Esophagus (tissue), 2 donors: ENCODE results near the gene ARHGAP26. TPM values are rescaled to one million over a fixed set of nuclear protein-coding genes. Genes with fewer than 3 reads are reported as not detected.

ENCODE experiments used
- H3K27ac ChIP-seq, 2 donors: one replicate each; pipeline ENCODE4 v1.5.1; 2013; ENCODE audit warnings: low read depth in 2 of 2, mild to moderate bottlenecking in 2 of 2, inconsistent platforms in 1 of 2, low read length in 1 of 2, moderate library complexity in 1 of 2
- H3K27me3 ChIP-seq, 2 donors: one replicate each; pipeline ENCODE4 v1.6.1; 2013; ENCODE audit warnings: low read length in 2 of 2, control low read depth in 1 of 2, mild to moderate bottlenecking in 1 of 2; ENCODE audit not compliant: insufficient read depth in 2 of 2, control insufficient read depth in 1 of 2
- H3K36me3 ChIP-seq, 2 donors: one replicate each; pipeline ENCODE4 v1.6.1; 2013; ENCODE audit warnings: low read length in 1 of 2; ENCODE audit not compliant: control insufficient read depth in 2 of 2, insufficient read depth in 2 of 2
- H3K4me1 ChIP-seq, 2 donors: one replicate each; pipeline ENCODE4 v1.6.1; 2013; ENCODE audit warnings: low read length in 1 of 2; ENCODE audit not compliant: control insufficient read depth in 2 of 2, insufficient read depth in 2 of 2
- H3K4me3 ChIP-seq, 2 donors: one replicate each; pipeline ENCODE4 v1.5.1; 2013; ENCODE audit warnings: low read length in 2 of 2, mild to moderate bottlenecking in 2 of 2, low read depth in 1 of 2, moderate library complexity in 1 of 2
- H3K9me3 ChIP-seq, 2 donors: one replicate each; pipeline ENCODE4 v1.6.1; 2013; ENCODE audit warnings: mild to moderate bottlenecking in 2 of 2, low read depth in 1 of 2, low read length in 1 of 2, moderate library complexity in 1 of 2; ENCODE audit not compliant: control insufficient read depth in 2 of 2, insufficient read depth in 1 of 2
- WGBS, 2 donors: extraction: QIAGEN DNeasy Blood & Tissue Kit; methylation state at CpG; one replicate each; pipeline ENCODE4 v1.1.7; 2013; 5-methylcytosine and 5-hydroxymethylcytosine counted together
- polyA plus RNA-seq, 2 donors: library from polyadenylated mRNA; stranded (reverse); fragments of 200-250 nt; gene quantifications; one replicate each; pipeline ENCODE4 v1.2.3, GENCODE V29; 2013
- donor health status: healthy with polysubstance abuse.
- donor health status: Bipolar disorder and iron deficiency.

ARHGAP26 gene
- polyA plus RNA-seq, 2 donors: 3.1 to 3.6 TPM

- Histone ChIP-seq H3K27me3 (no peaks in the 10 kb centered on the region), H3K9me3 (no peaks in the 10 kb centered on the region), H3K4me1 (no peaks in the 10 kb centered on the region), H3K27ac (peak overlapping the region in 1 of 2 donors; percentile 52), H3K36me3 (no peaks in the 10 kb centered on the region), H3K4me3 (no peak overlapping the region)
- 31 to 38% methylated on average over 7 of the region's 7 CpGs for WGBS, 2 donors
Observed at GRCh38 chr5:143002459-143003327, 232.5 kb downstream of the ARHGAP26 start.

DNA sequence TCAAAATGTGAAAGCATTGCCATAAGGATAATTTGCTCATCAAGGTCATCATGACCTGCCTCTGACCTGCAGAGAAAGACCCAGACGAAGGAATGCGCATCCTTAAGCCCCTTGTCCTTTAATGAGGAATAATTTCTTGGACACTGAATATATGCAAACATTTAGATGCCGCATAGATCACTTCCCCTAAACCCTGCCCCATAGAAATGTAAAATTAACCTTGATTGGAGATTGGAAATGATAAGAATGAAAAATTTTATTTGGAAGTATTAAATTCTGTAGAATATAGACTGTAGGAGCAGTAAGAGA, 233.1 kb downstream of the ARHGAP26 start:
- WGBS, 2 donors: 78 to 81% methylated on average over 3 of the region's 3 CpGs
- peak overlapping the region; percentile 1 to 30 for H3K27ac ChIP-seq
- H3K9me3 ChIP-seq: no peaks in the 10 kb centered on the region
- no peaks in the 10 kb centered on the region for H3K4me1 ChIP-seq
- no peaks in the 10 kb centered on the region for H3K36me3 ChIP-seq
- no peak overlapping the region for H3K4me3 ChIP-seq
- H3K27me3 ChIP-seq: no peaks in the 10 kb centered on the region

DNA sequence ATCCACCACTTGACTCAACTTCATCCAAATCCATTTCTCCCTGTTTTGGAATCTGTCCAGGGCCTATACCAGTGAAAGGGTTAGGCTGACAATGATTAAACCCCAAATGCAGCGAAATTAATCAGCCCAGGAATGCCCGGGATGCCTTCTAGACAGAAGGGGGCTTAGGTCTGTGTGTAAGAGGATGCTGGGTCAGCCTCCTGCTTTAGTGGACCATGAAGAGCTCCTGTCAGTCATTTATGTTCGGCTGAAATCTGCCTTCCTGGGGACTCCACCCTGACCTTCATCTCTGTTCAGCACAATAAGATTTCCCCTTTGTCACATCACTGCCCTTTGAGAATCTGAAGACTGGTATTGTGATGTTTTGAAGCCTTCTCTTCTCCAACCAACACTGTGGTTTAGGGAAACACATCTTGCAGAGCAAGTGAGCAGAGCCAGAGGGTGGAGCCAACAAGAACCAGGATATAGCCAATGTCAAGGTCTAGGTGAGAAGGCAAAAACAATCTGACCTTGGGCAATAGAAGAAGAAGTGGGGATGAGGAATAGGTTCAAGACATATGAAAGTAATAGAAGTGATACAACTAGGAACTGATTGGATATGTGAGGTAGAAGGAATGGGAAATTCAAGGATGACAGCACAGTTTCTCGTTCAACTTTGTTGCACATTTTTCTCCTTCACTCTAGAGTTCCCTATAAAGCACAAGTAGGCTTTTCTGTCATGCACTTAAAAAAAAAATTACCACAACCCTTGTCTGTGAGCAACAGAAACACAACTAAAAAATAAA, 234.4 kb downstream of the ARHGAP26 start:
- no peaks in the 10 kb centered on the region for H3K9me3 ChIP-seq
- H3K4me1 ChIP-seq: no peaks in the 10 kb centered on the region
- 69 to 70% methylated on average over 4 of the region's 4 CpGs for WGBS, 2 donors
- no peak overlapping the region for H3K27ac ChIP-seq
- no peak overlapping the region for H3K4me3 ChIP-seq
- H3K36me3 ChIP-seq: no peaks in the 10 kb centered on the region
- H3K27me3 ChIP-seq: no peaks in the 10 kb centered on the region

- Histone ChIP-seq H3K4me1 (no peaks in the 10 kb centered on the region), H3K4me3 (no peak overlapping the region), H3K27me3 (no peaks in the 10 kb centered on the region), H3K36me3 (no peaks in the 10 kb centered on the region), H3K27ac (no peak overlapping the region), H3K9me3 (no peaks in the 10 kb centered on the region)
Observed at GRCh38 chr5:143006501-143006900, 236.3 kb downstream of the ARHGAP26 start.

GRCh38 chr5:143008032-143008431, 237.9 kb downstream of the ARHGAP26 start:
- Histone ChIP-seq H3K27ac (no peak overlapping the region), H3K27me3 (no peaks in the 10 kb centered on the region), H3K4me1 (no peaks in the 10 kb centered on the region), H3K9me3 (no peaks in the 10 kb centered on the region), H3K36me3 (no peaks in the 10 kb centered on the region), H3K4me3 (no peak overlapping the region)
- WGBS, 2 donors: 87 to 92% methylated on average over 2 of the region's 2 CpGs

- no peaks in the 10 kb centered on the region for H3K4me1 ChIP-seq
Observed at GRCh38 chr5:143008809-143009521, 238.8 kb downstream of the ARHGAP26 start.

DNA sequence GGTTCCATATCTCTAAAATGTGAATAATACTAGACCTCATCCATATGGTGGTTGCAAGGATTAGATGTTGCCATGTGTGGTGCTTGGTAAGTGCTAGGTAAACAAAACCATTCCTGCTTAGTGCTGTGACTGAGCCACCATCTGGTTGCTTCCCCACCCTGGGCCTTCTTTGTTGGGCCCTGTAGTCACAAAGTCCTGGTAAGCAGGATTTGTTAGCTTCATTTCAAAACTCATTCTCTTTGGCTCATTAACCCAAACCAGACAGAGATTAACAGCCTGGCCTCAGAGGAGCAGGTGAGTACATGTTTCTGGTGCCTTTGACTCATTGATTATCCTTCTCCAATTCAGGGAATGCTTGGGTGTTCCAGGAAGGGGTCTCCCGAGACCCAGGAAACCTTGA, 240.2 kb downstream of the ARHGAP26 start:
- H3K27ac ChIP-seq: no peak overlapping the region

More at GRCh38 chr5:143008809-143009521, 238.8 kb downstream of the ARHGAP26 start:
- Histone ChIP-seq H3K36me3 (no peaks in the 10 kb centered on the region), H3K27ac (no peak overlapping the region), H3K9me3 (no peaks in the 10 kb centered on the region), H3K27me3 (no peaks in the 10 kb centered on the region), H3K4me3 (no peak overlapping the region)
- WGBS, 2 donors: 67 to 68% methylated on average over 10 of the region's 10 CpGs

DNA sequence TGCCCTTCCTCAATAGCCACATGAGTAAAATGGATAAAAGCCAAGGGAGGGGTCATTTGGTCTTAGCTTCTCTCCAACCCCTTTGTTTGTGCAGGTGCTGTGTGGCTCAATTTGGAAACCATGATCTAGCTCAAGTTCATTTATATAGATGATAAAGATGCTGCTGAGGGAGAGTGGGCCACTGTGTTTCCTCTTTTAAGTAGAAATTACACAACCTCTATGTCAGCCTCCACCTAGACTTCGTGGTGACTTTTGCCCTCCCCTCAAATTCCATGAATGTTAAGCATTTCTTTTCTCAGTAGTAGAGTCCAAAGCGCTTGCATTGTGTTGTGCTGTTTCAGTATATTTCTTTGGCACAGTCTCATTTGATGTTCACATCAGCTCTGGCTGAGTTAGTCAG, 241.4 kb downstream of the ARHGAP26 start:
- H3K27ac ChIP-seq: no peak overlapping the region
- no peaks in the 10 kb centered on the region for H3K27me3 ChIP-seq
- no peak overlapping the region for H3K4me3 ChIP-seq
- 65 to 70% methylated on average over 2 of the region's 2 CpGs for WGBS, 2 donors
- no peaks in the 10 kb centered on the region for H3K36me3 ChIP-seq
- H3K4me1 ChIP-seq: no peaks in the 10 kb centered on the region
- no peaks in the 10 kb centered on the region for H3K9me3 ChIP-seq

More for the DNA sequence above, 240.2 kb downstream of the ARHGAP26 start:
- Histone ChIP-seq H3K36me3 (no peaks in the 10 kb centered on the region), H3K4me1 (no peaks in the 10 kb centered on the region), H3K27me3 (no peaks in the 10 kb centered on the region), H3K4me3 (no peak overlapping the region), H3K9me3 (no peaks in the 10 kb centered on the region)
- 66 to 81% methylated on average over 1 of the region's 1 CpG for WGBS, 2 donors

DNA sequence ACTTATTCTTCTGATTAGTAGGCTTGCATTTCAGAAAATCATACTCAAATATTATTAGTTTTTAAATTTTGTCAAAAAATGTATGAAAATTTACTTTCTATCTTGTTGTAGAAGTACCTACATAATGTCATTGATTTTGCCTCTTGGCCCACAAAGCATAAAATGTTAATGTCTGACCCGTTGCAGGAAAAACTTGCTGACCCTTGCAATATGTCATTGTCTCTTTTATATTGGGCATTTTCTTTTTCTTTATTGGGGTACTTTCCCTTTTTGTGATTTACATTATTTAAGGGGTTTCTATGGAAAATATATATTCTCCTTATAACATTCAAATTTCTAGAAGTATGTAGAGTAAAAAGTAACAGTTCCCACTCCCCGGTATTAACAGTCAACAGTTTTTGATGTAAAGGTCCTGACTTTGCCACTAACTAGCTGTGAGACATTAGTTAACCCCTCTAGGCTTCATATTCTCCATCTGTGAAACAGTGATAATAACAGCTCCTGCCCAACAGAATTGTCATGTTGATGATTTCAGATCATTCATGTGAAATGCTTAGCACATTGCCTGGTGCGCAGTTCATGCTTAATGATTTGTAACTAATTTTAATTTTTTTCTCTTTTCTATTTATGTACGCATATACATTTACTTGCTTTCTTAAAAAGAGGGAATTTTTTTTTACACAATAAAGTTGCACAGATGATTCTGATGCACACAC, 243.2 kb downstream of the ARHGAP26 start:
- Histone ChIP-seq H3K27ac (no peak overlapping the region), H3K27me3 (no peaks in the 10 kb centered on the region), H3K4me3 (no peak overlapping the region), H3K4me1 (no peaks in the 10 kb centered on the region), H3K9me3 (no peaks in the 10 kb centered on the region), H3K36me3 (no peaks in the 10 kb centered on the region)
- 93% methylated on average over 4 of the region's 4 CpGs for WGBS, 2 donors
